NCI-H2081 (cell line): Measurements from ENCODE around the gene GMNN.

Source experiments
- DNase-seq, 2 experiments: peaks; one replicate each; lab custom pipeline; 2025; lab: John Stamatoyannopoulos, UW

GMNN gene

DNA sequence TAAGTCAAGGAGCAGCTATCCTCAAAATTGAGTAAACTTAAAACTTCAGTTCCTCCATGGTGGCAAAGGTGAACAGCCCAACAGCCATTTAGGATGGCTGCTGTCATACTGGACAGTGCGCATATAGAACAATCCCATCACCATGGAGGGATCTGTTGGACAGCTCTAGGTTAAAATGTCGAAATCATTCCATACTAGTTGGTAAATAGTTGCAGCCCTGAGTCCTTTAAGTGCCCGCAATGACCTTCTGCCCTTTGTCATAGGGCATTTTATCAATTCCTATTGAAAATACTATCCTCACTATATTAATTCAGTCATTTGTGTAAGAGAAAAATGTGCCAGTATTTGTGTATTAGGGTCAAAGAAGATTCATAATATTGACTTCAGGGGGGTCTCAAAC, 32.8 kb downstream of the GMNN start:
- DNase-seq, result no peak

DNA sequence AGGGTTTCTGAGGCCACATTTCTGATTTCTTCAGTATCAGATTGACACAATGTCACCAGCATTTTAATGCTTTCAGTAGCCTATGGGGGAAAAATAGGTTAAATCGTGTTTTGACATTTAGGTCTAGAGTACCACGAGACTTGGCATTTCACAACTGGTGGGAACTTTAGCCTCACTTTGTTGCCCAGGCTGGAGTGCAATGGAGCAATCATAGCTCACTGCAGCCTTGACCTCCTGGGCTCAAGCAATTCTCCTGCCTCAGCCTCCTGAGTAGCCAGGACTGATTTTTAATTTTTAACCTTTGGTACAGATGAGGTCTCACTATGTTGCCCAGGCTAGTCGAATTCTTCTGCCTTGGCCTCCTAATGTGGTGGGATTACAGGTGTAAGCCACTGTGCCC, 35.0 kb downstream of the GMNN start:
- DNase-seq, result no peak

DNA sequence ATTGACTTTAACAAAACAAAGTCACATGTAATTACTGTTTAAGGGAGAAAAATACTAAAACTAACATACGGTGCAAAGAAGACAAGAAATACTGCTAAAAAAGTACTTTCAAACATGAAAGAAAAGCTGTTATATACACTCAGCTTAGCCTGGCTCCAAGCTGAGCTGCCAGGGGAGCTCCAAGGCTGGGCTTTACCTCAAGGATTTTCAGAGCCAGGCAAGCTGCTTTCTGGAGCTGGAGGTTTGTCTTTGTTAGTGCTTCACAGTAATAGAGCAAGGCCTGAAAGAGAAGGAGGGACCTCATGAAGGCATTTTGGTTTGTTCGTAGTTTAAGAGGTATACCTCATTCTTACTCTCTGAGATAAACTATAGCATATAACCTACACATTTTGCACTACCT, 43.6 kb downstream of the GMNN start:
- DNase-seq, result no peak

DNA sequence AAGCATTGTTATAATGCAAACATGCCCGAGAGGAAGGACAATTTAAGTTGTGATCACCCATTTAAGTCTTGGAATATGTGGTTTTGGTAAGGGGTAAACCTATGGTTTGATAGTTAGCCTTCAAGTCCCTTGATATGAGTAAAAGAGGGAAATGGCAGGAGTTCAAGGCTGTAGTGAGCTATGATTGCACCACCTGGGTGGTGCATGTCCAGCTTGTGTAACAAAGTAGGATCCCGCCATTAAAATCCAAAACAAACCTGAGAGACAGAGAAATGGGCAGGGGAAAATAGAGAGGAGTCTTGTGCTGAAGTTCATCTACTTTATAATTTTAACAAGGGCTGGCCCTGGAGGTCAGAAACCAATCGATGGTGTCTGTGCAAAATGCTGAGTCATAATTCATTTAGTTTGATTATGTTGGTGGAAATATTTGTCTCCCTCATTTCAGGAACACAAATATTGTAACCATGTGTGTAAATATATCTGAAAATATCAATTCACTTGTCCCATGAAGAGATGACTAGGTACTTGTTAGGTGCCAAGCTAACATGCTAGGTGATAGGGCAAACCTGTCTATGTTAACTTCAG, 47.2 kb downstream of the GMNN start:
- no peak for DNase-seq

DNA sequence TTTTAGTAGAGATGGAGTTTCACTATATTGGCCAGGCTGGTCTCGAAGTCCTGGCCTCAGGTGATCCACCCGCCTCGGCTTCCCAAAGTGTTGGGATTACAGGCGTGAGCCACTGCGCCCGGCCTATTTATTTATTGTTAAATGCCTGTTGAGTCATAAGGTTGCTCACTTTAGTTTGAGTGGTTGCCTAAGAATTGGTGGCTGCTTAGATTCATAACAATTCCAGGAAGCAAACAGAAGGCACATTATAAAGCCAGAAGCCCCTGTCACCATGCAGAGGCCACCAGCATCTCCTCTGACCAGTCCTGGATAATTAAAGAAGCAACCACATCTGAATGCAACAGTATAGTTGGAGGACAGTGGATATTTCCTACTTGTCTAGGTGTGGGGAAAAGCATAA, 48.0 kb downstream of the GMNN start:
- no peak for DNase-seq

DNA sequence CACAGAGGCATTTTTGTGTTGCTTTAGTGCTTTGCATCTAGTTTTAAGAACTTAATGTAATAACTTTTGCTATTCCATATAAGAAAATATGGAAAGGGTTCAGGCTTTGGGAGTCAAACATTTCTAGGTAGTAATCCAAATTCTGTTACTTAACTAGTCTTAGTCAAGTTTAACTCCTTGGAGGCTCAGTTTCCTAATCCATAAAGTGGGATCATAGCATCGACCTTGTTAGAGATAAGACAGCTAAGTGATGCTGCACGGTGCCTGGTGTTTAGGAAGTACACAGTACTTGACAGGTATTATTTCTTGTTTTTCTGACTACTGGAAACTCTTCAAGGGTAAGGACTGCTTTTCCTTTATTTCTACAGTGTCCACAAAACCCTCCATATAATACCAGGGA, 48.4 kb downstream of the GMNN start:
- no peak for DNase-seq

DNA sequence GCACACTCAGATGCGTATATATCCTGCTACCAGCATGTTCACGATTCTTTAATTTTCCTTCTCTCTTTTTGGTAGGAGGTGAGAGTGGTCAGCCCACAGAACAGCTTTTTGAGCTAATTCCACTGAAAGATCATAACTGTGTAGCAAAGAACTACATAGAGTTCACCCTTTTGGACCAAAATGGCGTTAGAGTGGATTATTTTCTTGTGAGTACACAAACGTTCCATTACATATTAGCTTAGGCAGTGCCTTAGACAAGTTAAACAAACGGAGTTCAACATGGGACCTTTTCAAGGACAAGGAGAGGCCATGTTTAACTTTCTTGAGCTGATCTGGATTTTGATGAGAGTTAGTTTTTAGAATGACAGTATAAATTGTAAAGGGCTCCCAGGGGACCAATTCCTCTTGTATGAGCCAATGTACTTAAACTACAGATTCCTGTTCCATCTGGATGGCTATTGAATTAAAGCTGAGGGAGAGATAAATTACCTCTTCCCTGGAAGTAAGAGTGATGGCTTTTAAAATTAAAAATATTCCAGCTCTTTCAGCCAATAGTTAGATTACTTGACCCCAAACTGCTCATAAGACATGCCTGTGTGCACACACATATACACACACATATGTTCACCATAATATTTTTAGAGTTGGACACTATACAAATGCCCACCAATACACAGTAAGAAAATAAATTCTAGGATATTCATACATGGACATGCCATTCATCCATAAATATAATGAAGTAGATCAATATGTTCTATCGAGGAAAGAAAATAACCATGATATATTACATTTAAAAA, 49.6 kb downstream of the GMNN start:
- no peak for DNase-seq

DNA sequence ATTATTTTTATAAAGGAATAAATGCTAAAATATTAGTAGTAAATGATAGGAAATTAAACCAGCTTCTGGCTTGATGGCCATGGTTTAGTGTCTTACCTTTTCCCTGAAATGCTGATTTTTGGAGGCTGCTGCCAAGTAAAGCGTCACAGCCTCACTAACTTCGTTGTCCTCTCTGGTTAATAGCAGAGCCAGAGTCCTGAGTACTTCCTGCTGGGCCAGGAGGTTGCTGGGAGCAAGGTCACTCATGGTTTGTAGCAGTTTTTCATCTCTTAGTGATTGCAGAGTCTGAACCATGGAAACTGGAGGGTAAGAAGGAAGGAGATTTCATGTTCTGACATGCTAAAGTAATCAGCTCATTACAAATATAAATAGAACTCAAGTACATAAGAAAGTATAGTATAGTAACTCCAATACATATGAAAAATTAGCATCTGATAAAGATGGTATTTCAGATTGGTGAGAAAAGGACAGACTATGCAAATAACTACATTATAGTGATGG, 50.4 kb downstream of the GMNN start:
- no peak for DNase-seq

DNA sequence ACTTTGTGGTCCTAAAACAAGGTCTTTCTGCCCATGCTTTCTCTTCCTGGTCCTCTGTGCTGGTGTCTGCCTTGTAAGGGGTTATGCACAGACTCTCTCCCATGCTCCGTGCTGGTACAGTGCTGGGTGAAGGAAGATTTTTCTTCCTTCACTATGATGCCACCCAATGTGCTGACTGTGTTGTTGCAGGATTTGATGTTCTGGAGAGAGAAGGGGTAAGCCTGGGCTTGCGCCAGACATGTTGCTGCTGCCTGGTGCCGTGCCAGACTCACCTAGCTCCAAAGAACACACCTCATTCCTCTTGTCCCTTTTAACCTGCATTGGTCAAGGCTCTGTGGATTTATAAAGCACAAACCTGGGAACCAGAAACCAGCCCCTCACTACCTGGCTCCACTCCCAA, 52.4 kb downstream of the GMNN start:
- no peak for DNase-seq

DNA sequence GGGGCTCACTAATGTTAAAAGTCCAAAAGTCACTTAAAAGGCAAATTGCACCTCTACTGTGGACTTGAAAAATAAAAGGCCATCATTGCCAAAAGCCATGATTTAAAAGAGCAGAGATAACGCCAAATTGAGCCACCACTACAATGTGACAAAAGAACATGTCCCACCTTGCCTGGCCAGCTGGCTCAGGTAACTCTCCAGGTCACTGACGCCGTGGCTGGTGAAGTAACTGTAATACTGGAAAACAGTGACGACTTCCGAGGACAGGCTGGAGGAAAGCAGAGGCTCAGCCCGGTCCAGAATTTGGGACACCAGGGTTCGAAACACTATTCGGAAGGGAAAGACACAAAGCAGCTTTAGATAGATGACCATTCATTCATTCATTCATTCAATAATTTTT, 53.2 kb downstream of the GMNN start:
- no peak for DNase-seq

DNA sequence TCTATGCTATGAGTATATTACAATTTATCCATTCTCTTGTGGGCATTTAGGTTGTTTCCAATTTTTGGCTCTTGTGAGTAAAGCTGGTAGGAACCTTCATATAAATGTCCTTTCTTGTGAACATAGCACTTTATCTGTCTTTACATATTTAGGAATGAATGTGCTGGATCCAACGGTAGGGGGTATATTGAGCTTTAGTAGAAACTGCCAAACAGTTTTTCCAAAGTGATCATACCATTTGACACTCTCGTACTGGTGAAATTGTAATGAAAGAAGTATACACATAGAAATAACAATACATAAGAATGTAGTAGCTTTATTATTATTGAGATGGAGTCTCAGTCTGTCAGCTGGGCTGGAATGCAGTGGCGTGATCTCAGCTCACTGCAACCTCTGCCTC, 54.9 kb downstream of the GMNN start:
- DNase-seq, result no peak

DNA sequence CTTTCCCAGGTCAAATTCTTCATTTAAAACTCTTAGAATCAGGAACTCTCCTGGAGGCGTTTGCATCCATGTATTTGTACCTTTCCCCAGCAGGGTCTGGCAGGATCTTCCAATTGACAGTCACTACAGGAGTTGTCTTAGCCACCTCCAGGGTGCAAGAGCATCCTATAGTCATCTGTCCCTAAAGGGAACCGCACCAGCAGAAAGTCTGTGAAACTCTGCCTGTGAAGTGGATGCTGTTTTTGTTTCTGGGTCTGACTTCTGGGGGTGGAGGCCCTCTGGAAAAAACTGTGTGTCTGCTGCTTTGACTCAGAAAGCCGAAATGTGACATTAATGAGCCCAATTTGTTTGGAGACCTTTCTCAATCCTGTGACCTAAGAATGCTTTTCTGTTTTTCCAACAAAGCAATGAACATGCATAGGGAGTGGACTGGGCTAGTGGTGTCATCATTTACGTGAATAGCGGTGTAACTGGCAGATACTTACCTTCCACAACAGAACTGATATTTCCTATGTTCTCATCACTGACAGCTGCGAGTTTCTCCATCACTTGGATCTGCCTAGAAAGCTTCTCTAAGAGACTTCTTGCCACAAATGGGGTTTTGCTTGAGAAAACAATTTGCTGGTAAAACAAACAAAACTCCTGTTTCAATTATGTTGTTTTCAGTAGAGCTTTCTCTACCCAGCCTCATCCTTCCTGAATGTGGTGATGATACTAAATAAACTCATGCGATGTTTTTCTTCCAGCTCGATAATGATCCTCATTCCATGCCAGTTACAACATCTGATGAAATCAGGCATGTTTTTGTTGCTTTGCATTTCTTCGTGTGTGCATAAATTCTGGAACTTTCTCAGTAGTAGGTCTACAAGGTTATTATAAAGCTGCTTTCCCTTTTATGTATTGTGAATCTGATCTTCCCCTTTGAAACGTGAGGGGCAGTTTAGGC, 57.3 kb downstream of the GMNN start:
- DNase-seq, result no peak

DNA sequence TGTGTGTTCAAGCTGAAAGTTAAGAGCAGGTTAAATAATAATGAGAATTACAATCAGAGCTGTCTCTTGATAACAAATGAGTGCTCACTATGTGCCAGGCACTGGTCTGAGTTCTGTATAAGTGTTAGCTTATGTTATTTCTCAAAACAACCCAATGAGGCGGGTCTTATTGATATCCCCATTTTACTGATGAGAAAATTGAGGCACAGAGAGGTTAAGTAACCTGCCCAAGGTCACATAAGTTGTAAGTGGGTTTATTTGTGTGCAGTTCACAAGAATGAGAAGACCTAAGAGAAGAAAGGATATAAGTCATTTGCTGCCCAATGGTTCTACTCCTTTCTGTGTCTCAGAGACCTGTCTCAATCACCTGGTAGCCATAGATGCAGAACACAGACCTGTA, 58.1 kb downstream of the GMNN start:
- no peak for DNase-seq

DNA sequence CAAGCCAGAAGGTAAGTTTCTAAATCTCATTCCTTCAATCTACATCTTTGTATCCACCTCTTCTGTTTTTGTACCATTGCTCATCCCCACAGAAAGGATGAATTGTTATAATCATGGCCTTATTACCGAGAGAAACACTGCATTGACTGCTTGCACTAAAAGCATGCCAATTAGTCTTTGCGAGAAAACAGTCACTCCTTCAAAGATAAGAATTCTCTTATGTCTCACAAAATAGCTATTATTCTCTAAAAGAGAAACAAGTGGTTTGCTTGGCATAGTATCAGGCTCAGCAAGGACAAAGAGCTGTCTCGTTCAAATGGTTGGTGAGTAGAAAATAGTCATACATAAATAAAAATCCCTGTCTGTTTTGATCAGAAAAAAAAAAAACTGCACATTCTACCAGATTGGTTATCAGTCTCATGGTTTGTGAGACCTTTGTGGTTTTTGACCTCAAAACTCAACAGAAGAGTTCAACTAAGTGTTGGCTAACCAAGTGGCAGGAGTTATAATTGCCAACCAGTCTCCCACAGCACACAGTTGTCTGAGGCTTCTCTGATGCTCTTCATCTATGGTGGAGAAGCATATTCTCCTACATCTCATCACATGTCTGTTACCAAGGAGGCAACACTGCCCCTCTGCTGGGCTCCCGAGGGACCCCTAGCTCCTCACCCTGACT, 59.1 kb downstream of the GMNN start:
- no peak for DNase-seq
